Measurements from ENCODE around the gene HEXD.

DNA sequence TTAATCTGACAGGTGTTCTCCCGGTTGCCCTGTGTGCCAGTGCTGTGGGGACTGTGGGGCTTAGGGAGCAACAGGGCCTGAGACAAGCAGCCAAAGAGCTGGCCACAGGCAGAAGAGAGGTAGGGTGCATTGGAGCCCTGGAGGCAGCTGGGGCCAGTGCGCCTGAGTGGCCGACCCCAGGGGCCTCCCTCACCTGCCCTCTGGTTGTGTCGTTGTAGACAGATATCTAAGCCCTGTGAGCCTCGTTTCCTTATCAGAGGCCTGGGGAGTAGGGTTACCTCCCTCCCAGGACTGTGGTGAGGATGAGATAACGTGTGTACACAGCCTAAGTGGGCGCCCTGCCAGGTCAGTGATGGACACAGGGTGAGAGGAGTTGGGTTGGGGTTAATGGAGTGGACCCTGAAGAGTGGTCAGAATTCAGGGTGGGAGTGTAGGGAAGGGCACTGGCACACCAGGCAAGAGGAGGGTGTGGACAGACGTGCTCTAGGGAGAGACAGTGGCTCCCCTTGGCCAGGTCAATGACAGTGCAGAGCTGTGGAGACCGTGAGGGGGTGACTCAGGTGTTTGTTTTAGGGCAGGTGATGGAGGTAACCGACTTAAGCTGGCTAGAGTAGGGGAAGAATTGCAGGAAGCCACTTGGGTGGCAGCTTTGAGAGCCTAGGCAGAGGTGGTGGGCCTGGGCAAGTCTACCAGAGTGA lies 43.8 kb downstream of the HEXD start:
- TF ChIP-seq, protein P1, sequence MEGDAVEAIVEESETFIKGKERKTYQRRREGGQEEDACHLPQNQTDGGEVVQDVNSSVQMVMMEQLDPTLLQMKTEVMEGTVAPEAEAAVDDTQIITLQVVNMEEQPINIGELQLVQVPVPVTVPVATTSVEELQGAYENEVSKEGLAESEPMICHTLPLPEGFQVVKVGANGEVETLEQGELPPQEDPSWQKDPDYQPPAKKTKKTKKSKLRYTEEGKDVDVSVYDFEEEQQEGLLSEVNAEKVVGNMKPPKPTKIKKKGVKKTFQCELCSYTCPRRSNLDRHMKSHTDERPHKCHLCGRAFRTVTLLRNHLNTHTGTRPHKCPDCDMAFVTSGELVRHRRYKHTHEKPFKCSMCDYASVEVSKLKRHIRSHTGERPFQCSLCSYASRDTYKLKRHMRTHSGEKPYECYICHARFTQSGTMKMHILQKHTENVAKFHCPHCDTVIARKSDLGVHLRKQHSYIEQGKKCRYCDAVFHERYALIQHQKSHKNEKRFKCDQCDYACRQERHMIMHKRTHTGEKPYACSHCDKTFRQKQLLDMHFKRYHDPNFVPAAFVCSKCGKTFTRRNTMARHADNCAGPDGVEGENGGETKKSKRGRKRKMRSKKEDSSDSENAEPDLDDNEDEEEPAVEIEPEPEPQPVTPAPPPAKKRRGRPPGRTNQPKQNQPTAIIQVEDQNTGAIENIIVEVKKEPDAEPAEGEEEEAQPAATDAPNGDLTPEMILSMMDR (IDR thresholded peaks at IDR 0.05; ENCODE audit: low read depth, low read length, poor library complexity, severe bottlenecking): no peak
- no peak for TF ChIP-seq EZH2phosphoT487 (IDR thresholded peaks at IDR 0.05; ENCODE audit: borderline replicate concordance, low read length)
